NCI-H526 (cell line): Measurements from ENCODE around the gene ABCA6.
"Not testable (repeated sequence)": the region's sequence is repeated elsewhere in the genome, so short reads cannot be mapped to it uniquely, and the experiment has no call there.

ENCODE experiments used
- DNase-seq, 2 experiments: peaks; one replicate each; lab custom pipeline; 2025; lab: John Stamatoyannopoulos, UW

ABCA6 gene

GRCh38 chr17:69073392-69073791 lies 68.3 kb downstream of the ABCA6 start:
- not testable (repeated sequence) for DNase-seq

GRCh38 chr17:69072803-69073256 lies 68.9 kb downstream of the ABCA6 start:
- DNase-seq, result not testable (repeated sequence)

GRCh38 chr17:69071233-69071586 lies 70.5 kb downstream of the ABCA6 start:
- DNase-seq, result not testable (repeated sequence)

- not testable (repeated sequence) for DNase-seq
Observed at GRCh38 chr17:69070378-69071232, 71.1 kb downstream of the ABCA6 start.

GRCh38 chr17:69069226-69069750 lies 72.4 kb downstream of the ABCA6 start:
- DNase-seq, result no peak

GRCh38 chr17:69067274-69068047 lies 74.2 kb downstream of the ABCA6 start:
- no peak for DNase-seq

GRCh38 chr17:69066482-69066881 lies 75.2 kb downstream of the ABCA6 start:
- DNase-seq, result no peak

- no peak for DNase-seq
Observed at GRCh38 chr17:69065113-69065512, 76.6 kb downstream of the ABCA6 start.

GRCh38 chr17:69064476-69064875 lies 77.2 kb downstream of the ABCA6 start:
- no peak for DNase-seq

GRCh38 chr17:69064001-69064400 lies 77.7 kb downstream of the ABCA6 start:
- DNase-seq, result no peak

- DNase-seq, result no peak
Observed at GRCh38 chr17:69062860-69063581, 78.7 kb downstream of the ABCA6 start.

- DNase-seq, result no peak
Observed at GRCh38 chr17:69061721-69062556, 79.8 kb downstream of the ABCA6 start.

GRCh38 chr17:69060822-69061221 lies 80.9 kb downstream of the ABCA6 start, which contains the start of gene ABCA9:
Gene ABCA9 (minus strand): TSS chr17:69060927. CDS start chr17:69051126, 9,801 bp downstream.
- no peak for DNase-seq

- no peak for DNase-seq
Observed at GRCh38 chr17:69059458-69060175, 82.1 kb downstream of the ABCA6 start.

- peak in 1 of 2 experiments; percentile 14 for DNase-seq
Observed at GRCh38 chr17:69058165-69058564, 83.5 kb downstream of the ABCA6 start.

- no peak for DNase-seq
Observed at GRCh38 chr17:69057280-69057679, 84.4 kb downstream of the ABCA6 start.

- DNase-seq, result no peak
Observed at GRCh38 chr17:69056179-69056823, 85.4 kb downstream of the ABCA6 start.

GRCh38 chr17:69055334-69055733 lies 86.4 kb downstream of the ABCA6 start:
- DNase-seq, result no peak

- no peak for DNase-seq
Observed at GRCh38 chr17:69050999-69051775, 90.5 kb downstream of the ABCA6 start.
